HG03342 (cell line): ENCODE results near the gene RELN.
"Not testable (repeated sequence)": the region's sequence is repeated elsewhere in the genome, so short reads cannot be mapped to it uniquely, and the experiment has no call there.

Source experiments
- ATAC-seq: cut with Tn5 transposase; IDR thresholded peaks from one replicate; pipeline ENCODE4 v1.9.1; 2021; ENCODE audit warnings: mild to moderate bottlenecking, moderate library complexity; ENCODE audit not compliant: unreplicated experiment

The RELN gene

GRCh38 chr7:103896826-103897225, 92.6 kb downstream of the RELN start:
- not testable (repeated sequence) for ATAC-seq

- ATAC-seq, result no peak
Observed at GRCh38 chr7:103894656-103895596, 94.5 kb downstream of the RELN start.

- ATAC-seq, result no peak
Observed at GRCh38 chr7:103893350-103893749, 96.1 kb downstream of the RELN start.

GRCh38 chr7:103889451-103889850, 100.0 kb downstream of the RELN start:
- ATAC-seq, result no peak

GRCh38 chr7:103888603-103889153, 100.8 kb downstream of the RELN start:
- ATAC-seq, result no peak

GRCh38 chr7:103887853-103888602, 101.4 kb downstream of the RELN start:
- no peak for ATAC-seq

GRCh38 chr7:103887050-103887449, 102.4 kb downstream of the RELN start:
- no peak for ATAC-seq

- ATAC-seq, result no peak
Observed at GRCh38 chr7:103879928-103880600, 109.4 kb downstream of the RELN start.

GRCh38 chr7:103879411-103879810, 110.0 kb downstream of the RELN start:
- no peak for ATAC-seq

- ATAC-seq, result no peak
Observed at GRCh38 chr7:103877565-103877964, 111.9 kb downstream of the RELN start.

GRCh38 chr7:103875718-103876117, 113.7 kb downstream of the RELN start:
- ATAC-seq, result no peak

- ATAC-seq, result no peak
Observed at GRCh38 chr7:103871473-103871872, 118.0 kb downstream of the RELN start.

GRCh38 chr7:103870664-103871063, 118.8 kb downstream of the RELN start:
- no peak for ATAC-seq

- ATAC-seq, result no peak
Observed at GRCh38 chr7:103867874-103868273, 121.6 kb downstream of the RELN start.

- no peak for ATAC-seq
Observed at GRCh38 chr7:103866919-103867318, 122.5 kb downstream of the RELN start.

- ATAC-seq, result no peak
Observed at GRCh38 chr7:103865442-103865841, 124.0 kb downstream of the RELN start.

GRCh38 chr7:103862302-103863035, 127.0 kb downstream of the RELN start:
- no peak for ATAC-seq

GRCh38 chr7:103859709-103860108, 129.7 kb downstream of the RELN start:
- ATAC-seq, result no peak

- ATAC-seq, result no peak
Observed at GRCh38 chr7:103857435-103857834, 132.0 kb downstream of the RELN start.

- no peak for ATAC-seq
Observed at GRCh38 chr7:103856929-103857328, 132.5 kb downstream of the RELN start.
